ENCODE data around the gene ZNF775. TPM values are rescaled to one million over a fixed set of nuclear protein-coding genes. Genes with fewer than 3 reads are reported as not detected.

The ZNF775 gene
- total RNA-seq, 4 donors from 2014 or later = 0.72 to 4.4 (median 1.4) TPM

DNA sequence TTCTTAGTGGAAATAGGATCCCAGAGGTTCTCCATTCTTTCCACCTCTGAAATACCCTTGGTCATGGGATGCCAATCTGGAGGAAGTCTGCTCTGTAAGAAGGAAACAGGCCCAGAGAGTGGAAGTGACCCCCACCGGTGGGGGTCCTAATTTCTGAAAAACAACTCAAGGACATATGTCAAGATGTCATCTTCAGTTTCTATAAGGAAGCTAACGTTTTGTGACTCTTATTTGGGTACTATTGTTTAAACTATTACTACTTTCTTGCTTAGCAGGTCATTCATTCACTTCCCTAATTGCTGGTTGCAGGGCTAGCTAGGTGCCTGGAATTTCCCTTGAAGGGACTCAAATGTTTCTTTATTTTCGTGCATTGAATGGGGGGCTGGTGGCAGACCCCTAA, 1.9 kb upstream of the ZNF775 start:
- TF ChIP-seq, protein P1, sequence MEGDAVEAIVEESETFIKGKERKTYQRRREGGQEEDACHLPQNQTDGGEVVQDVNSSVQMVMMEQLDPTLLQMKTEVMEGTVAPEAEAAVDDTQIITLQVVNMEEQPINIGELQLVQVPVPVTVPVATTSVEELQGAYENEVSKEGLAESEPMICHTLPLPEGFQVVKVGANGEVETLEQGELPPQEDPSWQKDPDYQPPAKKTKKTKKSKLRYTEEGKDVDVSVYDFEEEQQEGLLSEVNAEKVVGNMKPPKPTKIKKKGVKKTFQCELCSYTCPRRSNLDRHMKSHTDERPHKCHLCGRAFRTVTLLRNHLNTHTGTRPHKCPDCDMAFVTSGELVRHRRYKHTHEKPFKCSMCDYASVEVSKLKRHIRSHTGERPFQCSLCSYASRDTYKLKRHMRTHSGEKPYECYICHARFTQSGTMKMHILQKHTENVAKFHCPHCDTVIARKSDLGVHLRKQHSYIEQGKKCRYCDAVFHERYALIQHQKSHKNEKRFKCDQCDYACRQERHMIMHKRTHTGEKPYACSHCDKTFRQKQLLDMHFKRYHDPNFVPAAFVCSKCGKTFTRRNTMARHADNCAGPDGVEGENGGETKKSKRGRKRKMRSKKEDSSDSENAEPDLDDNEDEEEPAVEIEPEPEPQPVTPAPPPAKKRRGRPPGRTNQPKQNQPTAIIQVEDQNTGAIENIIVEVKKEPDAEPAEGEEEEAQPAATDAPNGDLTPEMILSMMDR (IDR thresholded peaks at IDR 0.05) = no peak
- ATAC-seq (ENCODE audit: low FRiP score) = no peak
- no peak for DNase-seq (ENCODE audit: low spot score)

DNA sequence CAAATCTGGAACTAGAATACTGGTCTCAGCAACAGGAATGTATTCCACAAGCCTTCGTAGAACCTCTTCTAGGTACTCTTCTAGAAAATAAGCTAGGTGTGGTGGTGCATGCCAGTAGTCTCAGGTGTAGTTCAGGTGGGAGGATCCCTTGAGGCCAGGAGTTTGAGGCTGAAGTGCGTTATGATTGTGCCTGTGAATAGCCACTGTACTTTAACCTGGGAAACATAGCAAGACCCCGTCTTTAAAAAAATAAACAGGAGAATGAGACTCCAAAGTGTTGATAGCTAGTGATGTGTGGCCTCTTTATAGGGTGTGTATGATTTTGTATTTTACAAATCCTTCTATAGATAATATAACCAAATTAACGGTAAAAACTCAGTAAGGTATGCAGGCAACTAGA, 1.5 kb upstream of the ZNF775 start:
- TF ChIP-seq, protein P1 (IDR thresholded peaks at IDR 0.05) = no peak
- DNase-seq (ENCODE audit: low spot score) = no peak
- ATAC-seq (ENCODE audit: low FRiP score) = no peak

DNA sequence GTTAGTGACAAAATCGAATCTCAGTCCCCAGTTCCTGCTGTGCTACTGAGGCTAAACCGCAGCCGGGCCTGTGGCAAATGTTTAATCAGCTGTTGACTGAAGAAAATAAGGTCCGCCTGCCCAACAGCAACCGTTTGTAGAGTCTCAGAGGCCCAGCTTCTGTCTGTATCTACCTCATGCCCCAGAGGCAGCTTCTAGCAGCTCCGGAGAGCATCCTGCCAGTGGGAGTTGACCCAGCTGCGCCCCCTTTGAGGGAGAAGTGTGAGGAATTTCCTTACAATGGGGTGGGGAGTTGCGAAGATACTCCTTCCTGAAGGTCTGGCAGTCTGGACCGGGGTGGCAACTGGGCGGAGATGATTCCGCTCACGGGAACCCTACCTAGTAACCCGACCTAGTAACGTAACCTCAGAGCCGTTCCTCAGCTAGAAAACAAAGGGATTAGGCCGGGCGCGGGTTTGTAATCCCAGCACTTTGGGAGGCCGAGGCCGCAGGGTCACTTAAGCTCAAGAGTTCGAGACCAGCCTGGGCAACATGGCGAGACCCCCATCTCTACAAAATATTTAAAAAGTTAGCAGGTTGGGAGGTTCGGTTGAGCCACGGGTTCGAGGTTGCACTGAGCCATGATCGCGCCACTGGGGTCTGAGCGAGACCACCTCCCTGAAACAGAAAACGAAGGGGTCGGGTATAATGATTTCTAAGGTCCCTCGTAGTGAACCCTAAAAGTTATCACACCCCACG, 846 bp upstream of the ZNF775 start:
- peak; percentile 52 for ATAC-seq (ENCODE audit: low FRiP score)
- DNase-seq (ENCODE audit: low spot score) = no peak
- TF ChIP-seq, protein P1 (IDR thresholded peaks at IDR 0.05) = no peak

DNA sequence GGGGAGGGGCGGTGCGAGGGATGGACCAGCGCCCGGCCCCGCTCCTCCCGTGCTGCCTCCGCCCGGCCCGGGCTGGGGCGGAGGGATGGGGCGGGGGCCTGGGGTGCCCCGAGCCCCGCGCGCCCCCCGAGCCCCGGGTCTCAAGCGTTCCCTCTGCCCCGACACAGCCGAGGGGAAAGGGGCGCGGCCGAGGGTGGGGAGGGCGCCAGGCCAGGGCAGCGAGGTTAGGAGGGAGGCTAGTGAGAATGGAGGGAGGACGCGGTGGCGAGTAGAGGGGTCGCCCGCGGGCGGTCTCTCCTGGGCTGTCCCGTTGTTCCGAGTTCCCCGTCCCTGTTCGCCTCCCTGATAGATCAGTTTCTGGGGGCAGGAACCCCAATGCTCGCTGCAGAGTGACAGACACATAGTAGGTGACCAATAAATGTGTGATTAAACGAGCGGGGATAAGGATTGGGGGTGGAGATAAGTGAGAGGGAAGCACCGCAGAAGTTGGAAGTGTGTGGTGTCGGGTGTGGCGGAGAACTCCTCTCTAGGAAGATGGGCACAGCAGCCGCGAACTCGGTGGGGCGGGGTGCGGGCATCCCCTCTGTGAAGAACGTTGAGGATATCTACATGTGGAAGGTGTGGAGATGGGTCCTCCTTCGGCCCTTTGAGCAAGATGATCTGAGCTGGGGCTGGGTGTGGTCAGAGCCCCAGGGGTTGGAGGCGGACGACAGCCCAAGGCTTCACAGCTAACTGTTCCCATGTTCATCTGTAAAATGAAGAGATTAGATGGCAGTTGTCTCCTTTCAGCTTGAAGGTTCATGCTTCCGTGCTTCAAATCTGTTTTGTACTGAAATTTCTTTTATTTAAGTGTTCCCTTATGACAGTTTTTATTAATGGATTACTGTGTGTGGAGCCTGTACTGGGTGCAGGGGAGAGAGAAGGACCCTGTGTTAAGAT, 580 bp downstream of the ZNF775 start:
- ATAC-seq (ENCODE audit: low FRiP score) = peak; percentile 41
- TF ChIP-seq, protein P1 (IDR thresholded peaks at IDR 0.05) = no peak
- DNase-seq (ENCODE audit: low spot score) = no peak

DNA sequence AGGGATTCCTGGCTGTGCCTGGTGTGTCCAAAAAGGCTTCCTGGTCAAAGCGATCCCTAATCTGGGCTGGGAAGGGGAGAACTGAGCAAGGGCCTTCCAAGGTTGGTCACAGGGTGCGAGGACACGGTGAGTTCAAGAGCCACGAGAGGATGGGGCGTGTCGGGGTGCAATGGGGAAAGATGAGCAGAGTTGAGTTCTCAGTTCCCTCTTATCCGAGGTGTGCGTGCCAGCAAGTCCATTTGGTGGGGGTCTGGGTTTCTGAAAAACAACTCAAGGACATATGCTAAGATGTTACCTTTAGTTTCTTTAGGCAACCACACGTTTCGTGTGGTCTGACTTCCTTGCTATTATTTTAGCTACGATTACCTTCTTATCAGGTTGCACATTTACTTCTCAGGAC, 1.3 kb downstream of the ZNF775 start:
- TF ChIP-seq, protein P1 (IDR thresholded peaks at IDR 0.05) = no peak
- no peak for DNase-seq (ENCODE audit: low spot score)
- no peak for ATAC-seq (ENCODE audit: low FRiP score)

DNA sequence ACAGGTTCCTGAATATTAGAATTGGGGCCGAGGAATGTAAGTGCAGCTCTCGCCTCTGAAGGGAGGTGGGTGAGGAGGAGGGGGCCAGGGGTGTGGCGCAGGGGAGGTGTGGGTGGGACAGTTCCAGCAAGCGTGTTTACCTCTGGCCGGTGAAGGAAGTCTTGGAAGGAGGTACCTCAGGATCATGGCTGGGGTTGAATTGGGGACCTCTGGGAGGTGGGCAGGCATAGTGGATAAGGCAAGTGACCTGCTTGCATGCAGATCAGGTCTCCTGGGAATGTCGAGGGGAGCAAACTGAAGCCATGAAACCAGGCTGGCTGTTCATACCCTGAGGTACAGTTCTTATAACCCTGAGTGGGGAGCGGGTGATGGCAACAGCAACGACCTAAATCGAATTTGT, 2.0 kb downstream of the ZNF775 start:
- TF ChIP-seq, protein P1 (IDR thresholded peaks at IDR 0.05) = no peak
- no peak for DNase-seq (ENCODE audit: low spot score)

More for the DNA sequence above, 2.0 kb downstream of the ZNF775 start:
- no peak for ATAC-seq (ENCODE audit: low FRiP score)
